KOPT-K1 (cell line): ENCODE results near the gene TMEM184B.

Experiments
- H3K27ac ChIP-seq: fragments of 200-600 bp; sonication (generic); 2 replicates; pipeline ENCODE4 v1.5.1; 2016; ENCODE audit warnings: antibody characterized with exemption, mild to moderate bottlenecking, low read depth, low read length; ENCODE audit not compliant: poor library complexity, severe bottlenecking
- H3K36me3 ChIP-seq: fragments of 200-600 bp; sonication (generic); 2 replicates; pipeline ENCODE4 v1.5.1; 2017; ENCODE audit warnings: antibody characterized with exemption, mild to moderate bottlenecking, low read length, moderate library complexity; ENCODE audit not compliant: insufficient read depth
- H3K9me3 ChIP-seq: fragments of 200-600 bp; sonication (generic); 2 replicates; pipeline ENCODE4 v1.5.1; 2017; ENCODE audit warnings: antibody characterized with exemption, low read length, mild to moderate bottlenecking; ENCODE audit not compliant: insufficient read depth, poor library complexity, severe bottlenecking

TMEM184B gene

GRCh38 chr22:38204784-38205183 lies 68.0 kb downstream of the TMEM184B start:
- Histone ChIP-seq H3K36me3 (no peaks in the 10 kb centered on the region), H3K9me3 (no peaks in the 10 kb centered on the region), H3K27ac (no peak overlapping the region)

GRCh38 chr22:38203855-38204514 lies 68.8 kb downstream of the TMEM184B start:
- Histone ChIP-seq H3K9me3 (no peaks in the 10 kb centered on the region), H3K27ac (no peak overlapping the region), H3K36me3 (no peaks in the 10 kb centered on the region)

- Histone ChIP-seq H3K36me3 (no peaks in the 10 kb centered on the region), H3K27ac (no peak overlapping the region)
Measured at GRCh38 chr22:38203090-38203810, 69.6 kb downstream of the TMEM184B start.

GRCh38 chr22:38202437-38203089 lies 70.2 kb downstream of the TMEM184B start:
- Histone ChIP-seq H3K9me3 (no peaks in the 10 kb centered on the region), H3K27ac (peak overlapping the region; percentile 22), H3K36me3 (no peaks in the 10 kb centered on the region)

More at GRCh38 chr22:38203090-38203810, 69.6 kb downstream of the TMEM184B start:
- H3K9me3 ChIP-seq = no peaks in the 10 kb centered on the region

GRCh38 chr22:38201711-38202436 lies 70.9 kb downstream of the TMEM184B start, which contains the start of gene MAFF:
MAFF (plus strand) TSS chr22:38201994; CDS start chr22:38213854, 11,860 bp downstream.
- Histone ChIP-seq H3K9me3 (no peaks in the 10 kb centered on the region), H3K27ac (peak within 1 kb of the TSS; percentile 22), H3K36me3 (no peaks in the 10 kb centered on the region)

- Histone ChIP-seq H3K27ac (no peak overlapping the region), H3K36me3 (no peaks in the 10 kb centered on the region), H3K9me3 (no peaks in the 10 kb centered on the region)
Measured at GRCh38 chr22:38201371-38201710, 71.5 kb downstream of the TMEM184B start.

GRCh38 chr22:38199826-38200559 lies 72.8 kb downstream of the TMEM184B start:
- Histone ChIP-seq H3K9me3 (no peaks in the 10 kb centered on the region), H3K27ac (no peak overlapping the region), H3K36me3 (no peaks in the 10 kb centered on the region)

- H3K36me3 ChIP-seq = no peaks in the 10 kb centered on the region
- no peak overlapping the region for H3K27ac ChIP-seq
- no peaks in the 10 kb centered on the region for H3K9me3 ChIP-seq
Measured at GRCh38 chr22:38196791-38197419, 75.9 kb downstream of the TMEM184B start.

GRCh38 chr22:38193580-38193979 lies 79.2 kb downstream of the TMEM184B start:
- Histone ChIP-seq H3K27ac (no peak overlapping the region), H3K9me3 (no peaks in the 10 kb centered on the region)

GRCh38 chr22:38192475-38192863 lies 80.3 kb downstream of the TMEM184B start:
- Histone ChIP-seq H3K36me3 (no peaks in the 10 kb centered on the region), H3K9me3 (no peaks in the 10 kb centered on the region), H3K27ac (no peak overlapping the region)

More at GRCh38 chr22:38193580-38193979, 79.2 kb downstream of the TMEM184B start:
- no peaks in the 10 kb centered on the region for H3K36me3 ChIP-seq

- Histone ChIP-seq H3K27ac (no peak overlapping the region), H3K9me3 (no peaks in the 10 kb centered on the region), H3K36me3 (no peaks in the 10 kb centered on the region)
Measured at GRCh38 chr22:38191731-38192474, 80.9 kb downstream of the TMEM184B start.

- no peaks in the 10 kb centered on the region for H3K36me3 ChIP-seq
- no peak overlapping the region for H3K27ac ChIP-seq
- H3K9me3 ChIP-seq = no peaks in the 10 kb centered on the region
Measured at GRCh38 chr22:38191055-38191454, 81.8 kb downstream of the TMEM184B start.

- Histone ChIP-seq H3K27ac (no peak overlapping the region), H3K36me3 (no peaks in the 10 kb centered on the region), H3K9me3 (no peaks in the 10 kb centered on the region)
Measured at GRCh38 chr22:38190581-38190980, 82.2 kb downstream of the TMEM184B start.
